Calu3 (cell line): ENCODE measurements around the gene UQCC2. TPM values are rescaled to one million over a fixed set of nuclear protein-coding genes. Genes with fewer than 3 reads are reported as not detected.

ENCODE experiments used
- BruUV-seq: library from RNA; stranded (reverse); fragments of 400-500 nt; replicated peaks from 2 replicates; lab custom pipeline; 2021; lab: Mats Ljungman, UMichigan
- CTCF ChIA-PET: fragments of 300-600 bp; sonication (Branson Sonifier 250); formaldehyde crosslinking; loops from one replicate; lab custom pipeline; 2022; ENCODE audit warnings: antibody characterized with exemption; lab: Charles Lee
- DNase-seq: peaks from one replicate; pipeline ENCODE4 v3.0.0; 2022
- H3K27ac Mint-ChIP-seq: one replicate; pipeline ENCODE4 v1.8.0; 2022; ENCODE audit warnings: mixed read lengths; ENCODE audit not compliant: unreplicated experiment
- H3K27me3 Mint-ChIP-seq: one replicate; pipeline ENCODE4 v1.8.0; 2022; ENCODE audit warnings: mixed read lengths; ENCODE audit not compliant: unreplicated experiment
- H3K36me3 Mint-ChIP-seq: one replicate; pipeline ENCODE4 v1.8.0; 2022; ENCODE audit warnings: mild to moderate bottlenecking, moderate library complexity, mixed read lengths; ENCODE audit not compliant: insufficient read depth, unreplicated experiment
- H3K4me1 Mint-ChIP-seq: one replicate; pipeline ENCODE4 v1.8.0; 2022; ENCODE audit warnings: mild to moderate bottlenecking, low read depth, mixed read lengths; ENCODE audit not compliant: unreplicated experiment
- H3K4me3 Mint-ChIP-seq: one replicate; pipeline ENCODE4 v1.8.0; 2022; ENCODE audit warnings: mild to moderate bottlenecking, low read depth, moderate library complexity, mixed read lengths; ENCODE audit not compliant: unreplicated experiment
- H3K9me3 Mint-ChIP-seq: one replicate; pipeline ENCODE4 v1.8.0; 2022; ENCODE audit warnings: low read depth, mixed read lengths; ENCODE audit not compliant: unreplicated experiment
- CTCF ChIP-seq: fragments of 200-600 bp; IDR thresholded peaks from one replicate; pipeline ENCODE4 v1.8.0; 2022; ENCODE audit warnings: antibody characterized with exemption; ENCODE audit not compliant: unreplicated experiment
- intact Hi-C: fragments of 100-400 bp; cut with micrococcal nuclease; formaldehyde crosslinking; loops from one replicate; pipeline ENCODE4 v1.10.0; 2022; ENCODE audit not compliant: unreplicated experiment
- total RNA-seq: library from RNA; stranded (reverse); gene quantifications from 2 replicates; pipeline ENCODE4 v1.2.3, GENCODE V29; 2022

Gene UQCC2
- total RNA-seq, 1 experiment from 2014 or later: 142 TPM

GRCh38 chr6:33754222-33754621, 42.7 kb upstream of the UQCC2 start:
- H3K27ac Mint-ChIP-seq: no peak overlapping the region
- no peak for TF ChIP-seq CTCF
- CTCF ChIA-PET: interaction anchor here (0.6 kb wide), 1 partner anchor 1955 kb away, joined by 3 read pairs; no protein-coding TSS in a partner anchor
- peaks cover 14% of the 10 kb centered on the region for H3K27me3 Mint-ChIP-seq
- BruUV-seq: no TSS peak
- H3K4me3 Mint-ChIP-seq: no peak overlapping the region
- intact Hi-C loops: no loop called here
- H3K36me3 Mint-ChIP-seq: no peaks in the 10 kb centered on the region
- no peaks in the 10 kb centered on the region for H3K9me3 Mint-ChIP-seq
- no peak for DNase-seq
- H3K4me1 Mint-ChIP-seq: peaks cover 21% of the 10 kb centered on the region

DNA sequence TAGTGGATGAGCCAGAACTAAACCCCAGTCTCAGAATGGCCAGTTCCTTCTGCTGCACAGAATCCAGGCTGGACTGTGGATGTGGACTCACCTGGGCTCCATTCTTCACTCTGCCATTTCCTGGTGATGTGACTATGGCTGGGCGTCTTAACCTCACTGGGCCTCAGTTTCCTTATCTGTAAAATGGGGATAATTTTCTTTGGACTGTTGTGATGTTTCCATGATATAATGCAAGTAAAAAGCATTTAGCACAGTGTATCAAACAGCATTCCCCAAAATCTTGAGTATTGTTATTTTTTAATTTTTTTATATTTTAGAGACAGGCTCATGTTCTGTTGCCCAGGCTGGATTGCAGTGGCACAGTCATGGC, 41.1 kb upstream of the UQCC2 start:
- H3K4me1 Mint-ChIP-seq: peaks cover 9% of the 10 kb centered on the region
- H3K4me3 Mint-ChIP-seq: no peak overlapping the region
- H3K9me3 Mint-ChIP-seq: no peaks in the 10 kb centered on the region
- H3K36me3 Mint-ChIP-seq: no peaks in the 10 kb centered on the region
- CTCF ChIA-PET: no interaction called here
- BruUV-seq: no TSS peak
- no peak for TF ChIP-seq CTCF
- peaks cover 28% of the 10 kb centered on the region for H3K27me3 Mint-ChIP-seq
- no peak for DNase-seq
- intact Hi-C loops: no loop called here
- H3K27ac Mint-ChIP-seq: no peak overlapping the region

GRCh38 chr6:33751771-33752645, 40.5 kb upstream of the UQCC2 start:
- Mint-ChIP-seq H3K36me3 (no peaks in the 10 kb centered on the region), H3K4me3 (no peak overlapping the region), H3K9me3 (no peaks in the 10 kb centered on the region), H3K27me3 (peaks cover 34% of the 10 kb centered on the region), H3K4me1 (peaks cover 2% of the 10 kb centered on the region), H3K27ac (no peak overlapping the region)
- BruUV-seq: no TSS peak
- intact Hi-C loops: no loop called here
- no peak for TF ChIP-seq CTCF
- CTCF ChIA-PET: interaction anchor here (0.7 to 1.0 kb wide), 2 partner anchors 19 to 39 kb away, joined by 3 to 6 read pairs; no protein-coding TSS in a partner anchor
- DNase-seq: no peak

GRCh38 chr6:33750244-33750991, 38.9 kb upstream of the UQCC2 start:
- no peak overlapping the region for H3K4me3 Mint-ChIP-seq
- no peaks in the 10 kb centered on the region for H3K36me3 Mint-ChIP-seq
- intact Hi-C loops: no loop called here
- H3K27ac Mint-ChIP-seq: no peak overlapping the region
- no TSS peak for BruUV-seq
- DNase-seq: no peak
- TF ChIP-seq CTCF: no peak
- H3K9me3 Mint-ChIP-seq: no peaks in the 10 kb centered on the region
- CTCF ChIA-PET: interaction anchor here (0.5 to 1.0 kb wide), 2 partner anchors 39 to 1602 kb away, joined by 3 to 6 read pairs; no protein-coding TSS in a partner anchor
- H3K4me1 Mint-ChIP-seq: peaks cover 5% of the 10 kb centered on the region
- peaks cover 38% of the 10 kb centered on the region for H3K27me3 Mint-ChIP-seq
